GM20431 (cell line): ENCODE results near the gene TPCN1.

Experiments
- in situ Hi-C: fragments of 300-500 bp; cut with MseI, MboI; formaldehyde crosslinking; loops from one replicate; pipeline ENCODE4 v1.15.0; 2020; ENCODE audit warnings: low sequenced_read_pairs; ENCODE audit not compliant: unreplicated experiment

Gene TPCN1

GRCh38 chr12:113221181-113221996, at the start of gene TPCN1:
TPCN1 (plus strand) TSS chr12:113221464; CDS start chr12:113226853, 5,389 bp downstream.
- in situ Hi-C loops: no loop called here

GRCh38 chr12:113171543-113171942, 49.7 kb upstream of the TPCN1 start:
- in situ Hi-C loops: no loop called here

GRCh38 chr12:113172185-113172584, 49.1 kb upstream of the TPCN1 start:
- in situ Hi-C loops: no loop called here

- in situ Hi-C loops: no loop called here
Measured at GRCh38 chr12:113173081-113173698, 48.1 kb upstream of the TPCN1 start.

GRCh38 chr12:113174461-113175384, 46.5 kb upstream of the TPCN1 start:
- in situ Hi-C loops: no loop called here

GRCh38 chr12:113179023-113179422, 42.2 kb upstream of the TPCN1 start:
- in situ Hi-C loops: no loop called here

GRCh38 chr12:113180333-113180732, 40.9 kb upstream of the TPCN1 start:
- in situ Hi-C loops: no loop called here

GRCh38 chr12:113181975-113182374, 39.3 kb upstream of the TPCN1 start:
- in situ Hi-C loops: no loop called here

- in situ Hi-C loops: no loop called here
Measured at GRCh38 chr12:113183030-113183589, 38.2 kb upstream of the TPCN1 start.

- in situ Hi-C loops: no loop called here
Measured at GRCh38 chr12:113184098-113184899, 37.0 kb upstream of the TPCN1 start.

- in situ Hi-C loops: no loop called here
Measured at GRCh38 chr12:113184900-113185179, 36.4 kb upstream of the TPCN1 start.

GRCh38 chr12:113185180-113186032, 35.9 kb upstream of the TPCN1 start, which contains the start of the genes DDX54 and RITA1:
DDX54 (minus strand) TSS chr12:113185478; CDS start chr12:113185451, 27 bp downstream.
RITA1 (plus strand) TSS chr12:113185721; CDS start chr12:113186747, 1,026 bp downstream.
- in situ Hi-C loops: no loop called here

GRCh38 chr12:113186033-113186365, 35.3 kb upstream of the TPCN1 start:
- in situ Hi-C loops: no loop called here

- in situ Hi-C loops: no loop called here
Measured at GRCh38 chr12:113186666-113187325, 34.5 kb upstream of the TPCN1 start.

GRCh38 chr12:113189361-113189760, 31.9 kb upstream of the TPCN1 start:
- in situ Hi-C loops: no loop called here

- in situ Hi-C loops: no loop called here
Measured at GRCh38 chr12:113190761-113191160, 30.5 kb upstream of the TPCN1 start.

GRCh38 chr12:113191227-113191626, 30.0 kb upstream of the TPCN1 start:
- in situ Hi-C loops: no loop called here

GRCh38 chr12:113194971-113195391, 26.3 kb upstream of the TPCN1 start:
- in situ Hi-C loops: no loop called here
